PFSK-1 (cell line): ENCODE data around the gene PTPN11.

ENCODE experiments used
- POLR2AphosphoS5 ChIP-seq: IDR thresholded peaks from 2 replicates; pipeline ENCODE4 v1.6.1; 2012; ENCODE audit warnings: low read depth, mild to moderate bottlenecking, control low read depth, low read length, moderate library complexity
- REST ChIP-seq, 2 experiments: IDR thresholded peaks; 2 replicates each; pipeline versions ENCODE4 v1.6.1 to v1.8.0; 2011 to 2012; ENCODE audit warnings: low read depth in 2 of 2, low read length in 2 of 2, control low read depth in 1 of 2, inconsistent platforms in 1 of 2, mild to moderate bottlenecking in 1 of 2, moderate library complexity in 1 of 2; ENCODE audit not compliant: insufficient read depth in 1 of 2

GRCh38 chr12:112370199-112370598 is 48.5 kb upstream of the PTPN11 start:
- TF ChIP-seq REST (IDR thresholded peaks at IDR 0.05; ENCODE audit: insufficient read depth in 1 of 2, low read depth in 2 of 2, low read length in 2 of 2): no peak
- no peak for TF ChIP-seq POLR2AphosphoS5
